ENCODE results near the gene DAAM1. TPM values are rescaled to one million over a fixed set of nuclear protein-coding genes. Genes with fewer than 3 reads are reported as not detected.

The DAAM1 gene
- total RNA-seq, 1 donor from 2014 or later = 16.5 TPM

DNA sequence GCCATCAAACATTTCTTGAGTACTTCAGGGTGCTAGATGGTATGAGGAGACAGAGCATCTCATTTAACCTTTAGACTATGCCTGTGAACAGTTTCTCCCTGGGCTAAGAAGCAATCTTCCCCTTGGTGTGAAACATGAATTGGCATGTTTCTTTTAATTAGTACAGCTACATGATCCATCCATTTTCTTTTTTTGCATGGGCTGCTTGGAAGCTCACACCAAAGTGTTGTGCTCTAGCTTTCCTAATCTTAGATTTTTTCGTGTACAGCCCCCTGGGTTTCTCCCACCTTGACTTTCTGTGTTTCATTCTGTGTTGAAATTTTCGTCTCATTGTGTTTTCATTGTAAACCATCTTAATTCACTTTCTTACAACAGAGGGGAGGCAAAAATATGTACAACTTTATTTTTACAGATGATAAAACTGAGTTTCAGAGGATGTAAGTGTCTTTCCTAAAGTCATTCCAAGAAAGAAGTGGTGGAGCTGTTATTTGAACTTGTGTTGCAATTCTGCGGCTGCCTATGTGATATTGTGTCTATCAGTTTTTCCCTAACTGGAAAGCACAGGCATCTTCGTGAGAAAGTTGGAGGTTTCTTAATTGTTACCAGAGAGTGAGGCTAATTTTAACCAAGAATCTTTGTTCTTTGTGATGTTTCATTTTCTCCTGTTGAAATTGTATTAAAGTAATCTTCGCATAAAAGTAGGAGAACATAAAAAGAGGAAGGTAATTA lies 64.5 kb downstream of the DAAM1 start:
- DNase-seq (ENCODE audit: low read depth) = no peak
- H3K4me3 ChIP-seq (ENCODE audit: low read depth, low read length) = no peak overlapping the region
- H3K36me3 ChIP-seq (ENCODE audit: control insufficient read depth, insufficient read depth, low read length) = no peaks in the 10 kb centered on the region
- no peaks in the 10 kb centered on the region for H3K27me3 ChIP-seq (ENCODE audit: control insufficient read depth, insufficient read depth, low read length)
- no peak for TF ChIP-seq CTCF (IDR thresholded peaks at IDR 0.05; ENCODE audit: insufficient read depth, low read length, poor library complexity, severe bottlenecking)

GRCh38 chr14:59253527-59253926 lies 65.1 kb downstream of the DAAM1 start:
- DNase-seq (ENCODE audit: low read depth) = no peak
- Histone ChIP-seq H3K27me3 (ENCODE audit: control insufficient read depth, insufficient read depth, low read length) (no peaks in the 10 kb centered on the region), H3K4me3 (ENCODE audit: low read depth, low read length) (no peak overlapping the region), H3K36me3 (ENCODE audit: control insufficient read depth, insufficient read depth, low read length) (no peaks in the 10 kb centered on the region)
- TF ChIP-seq CTCF (IDR thresholded peaks at IDR 0.05; ENCODE audit: insufficient read depth, low read length, poor library complexity, severe bottlenecking) = no peak

GRCh38 chr14:59254146-59254910 lies 65.9 kb downstream of the DAAM1 start:
- Histone ChIP-seq H3K27me3 (ENCODE audit: control insufficient read depth, insufficient read depth, low read length) (no peaks in the 10 kb centered on the region), H3K4me3 (ENCODE audit: low read depth, low read length) (no peak overlapping the region), H3K36me3 (ENCODE audit: control insufficient read depth, insufficient read depth, low read length) (no peaks in the 10 kb centered on the region)
- DNase-seq (ENCODE audit: low read depth) = no peak
- TF ChIP-seq CTCF (IDR thresholded peaks at IDR 0.05; ENCODE audit: insufficient read depth, low read length, poor library complexity, severe bottlenecking) = no peak

GRCh38 chr14:59254911-59255545 lies 66.6 kb downstream of the DAAM1 start:
- Histone ChIP-seq H3K27me3 (ENCODE audit: control insufficient read depth, insufficient read depth, low read length) (no peaks in the 10 kb centered on the region), H3K36me3 (ENCODE audit: control insufficient read depth, insufficient read depth, low read length) (no peaks in the 10 kb centered on the region), H3K4me3 (ENCODE audit: low read depth, low read length) (no peak overlapping the region)
- no peak for TF ChIP-seq CTCF (IDR thresholded peaks at IDR 0.05; ENCODE audit: insufficient read depth, low read length, poor library complexity, severe bottlenecking)
- DNase-seq (ENCODE audit: low read depth) = no peak

DNA sequence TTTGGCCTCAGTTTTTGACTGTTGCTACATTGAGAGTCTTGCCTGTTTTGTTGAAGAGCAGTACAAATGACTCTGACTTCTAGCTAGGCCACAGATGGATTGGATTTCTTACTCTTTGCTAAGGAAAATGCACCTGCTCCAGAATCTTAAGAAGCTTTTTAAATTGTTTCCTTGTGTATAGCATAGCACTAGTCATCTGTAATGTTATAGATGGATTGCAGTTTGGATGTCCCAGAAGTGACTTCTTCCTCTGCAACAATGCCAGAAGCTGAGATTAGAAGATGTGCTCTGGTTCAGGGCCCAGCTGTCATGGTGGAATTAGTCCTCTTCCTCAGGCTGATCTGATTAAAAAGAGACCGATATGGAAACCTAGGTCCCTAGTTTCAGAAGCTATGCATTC lies 67.9 kb downstream of the DAAM1 start:
- Histone ChIP-seq H3K4me3 (ENCODE audit: low read depth, low read length) (no peak overlapping the region), H3K36me3 (ENCODE audit: control insufficient read depth, insufficient read depth, low read length) (no peaks in the 10 kb centered on the region), H3K27me3 (ENCODE audit: control insufficient read depth, insufficient read depth, low read length) (no peaks in the 10 kb centered on the region)
- no peak for DNase-seq (ENCODE audit: low read depth)
- no peak for TF ChIP-seq CTCF (IDR thresholded peaks at IDR 0.05; ENCODE audit: insufficient read depth, low read length, poor library complexity, severe bottlenecking)

Data from kidney epithelial cell (primary cell).